HL-60 (cell line): Measurements from ENCODE around the gene EEF1AKMT3.
A peak's percentile ranks its signal among the peaks of the same experiment; 100 is the strongest.

Experiments
- DNase-seq, 2 experiments: peaks; one replicate each; pipeline ENCODE4 v3.0.0-alpha.2; 2010 to 2020; ENCODE audit warnings: low read depth in 1 of 2, low spot score in 1 of 2
- H3K27ac ChIP-seq: fragments of 250-450 bp; sonication (Bioruptor Pico); replicated peaks from 2 replicates; pipeline ENCODE4 v1.5.1; 2020; ENCODE audit warnings: mild to moderate bottlenecking, moderate library complexity
- H3K27me3 ChIP-seq: fragments of 250-450 bp; sonication (Bioruptor Pico); 2 replicates; pipeline ENCODE4 v1.5.1; 2021; ENCODE audit warnings: mild to moderate bottlenecking, moderate library complexity; ENCODE audit not compliant: insufficient read depth, poor library complexity, severe bottlenecking
- H3K4me3 ChIP-seq: replicated peaks from 2 replicates; pipeline ENCODE4 v1.5.1; 2011; ENCODE audit warnings: mild to moderate bottlenecking, control low read depth, low read length; ENCODE audit not compliant: insufficient read depth
- GABPA ChIP-seq: IDR thresholded peaks from 2 replicates; pipeline ENCODE4 v1.6.1; 2012; ENCODE audit warnings: low read depth
- POLR2AphosphoS5 ChIP-seq: IDR thresholded peaks from 2 replicates; pipeline ENCODE4 v1.6.1; 2012; ENCODE audit warnings: low read depth
- SPI1 ChIP-seq: IDR thresholded peaks from 2 replicates; pipeline ENCODE4 v1.6.1; 2012; ENCODE audit warnings: low read depth, mild to moderate bottlenecking, borderline replicate concordance
- TF ChIP-seq, protein P1 (sequence below): IDR thresholded peaks from one replicate; pipeline ENCODE4 v1.5.1; 2011; ENCODE audit warnings: low read length, control low read depth, inconsistent platforms; ENCODE audit not compliant: insufficient read depth
- TF ChIP-seq, protein P2 (sequence below): IDR thresholded peaks from 2 replicates; pipeline ENCODE4 v1.6.1; 2012; ENCODE audit warnings: low read depth; ENCODE audit not compliant: insufficient replicate concordance

The EEF1AKMT3 gene

DNA sequence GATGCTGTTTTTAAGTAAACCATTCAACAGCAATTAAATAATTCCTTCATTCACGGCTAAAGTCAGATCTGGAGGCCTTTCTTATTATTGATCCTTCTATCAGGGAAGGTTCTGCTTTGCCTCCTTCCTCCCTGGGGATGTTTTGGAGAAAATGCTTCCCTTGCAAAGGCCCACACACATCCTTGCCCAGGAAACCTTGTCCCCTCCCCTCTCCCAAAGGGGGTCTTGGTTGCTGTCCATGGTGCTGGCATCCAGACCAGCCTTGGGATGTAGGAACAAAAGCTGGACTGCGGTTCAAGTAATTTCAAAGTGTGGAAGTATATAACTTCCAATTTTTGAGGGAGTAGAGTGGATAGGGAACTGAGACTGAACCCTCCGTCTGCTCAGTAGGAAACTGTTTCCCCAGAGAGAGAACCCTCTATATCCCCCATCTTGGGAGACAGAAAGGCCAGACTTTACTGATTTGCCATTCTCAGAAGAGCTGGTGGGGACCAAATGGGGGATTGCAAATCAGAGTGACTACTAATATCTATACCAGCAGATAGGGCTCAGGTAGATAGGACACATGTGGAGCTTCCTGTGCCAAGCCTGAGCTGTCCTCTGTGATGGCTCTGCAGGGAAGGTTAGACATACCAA lies 11.9 kb upstream of the EEF1AKMT3 start:
- H3K27me3 ChIP-seq: peaks cover 15% of the 10 kb centered on the region
- no peak overlapping the region for H3K27ac ChIP-seq
- TF ChIP-seq, protein P1, sequence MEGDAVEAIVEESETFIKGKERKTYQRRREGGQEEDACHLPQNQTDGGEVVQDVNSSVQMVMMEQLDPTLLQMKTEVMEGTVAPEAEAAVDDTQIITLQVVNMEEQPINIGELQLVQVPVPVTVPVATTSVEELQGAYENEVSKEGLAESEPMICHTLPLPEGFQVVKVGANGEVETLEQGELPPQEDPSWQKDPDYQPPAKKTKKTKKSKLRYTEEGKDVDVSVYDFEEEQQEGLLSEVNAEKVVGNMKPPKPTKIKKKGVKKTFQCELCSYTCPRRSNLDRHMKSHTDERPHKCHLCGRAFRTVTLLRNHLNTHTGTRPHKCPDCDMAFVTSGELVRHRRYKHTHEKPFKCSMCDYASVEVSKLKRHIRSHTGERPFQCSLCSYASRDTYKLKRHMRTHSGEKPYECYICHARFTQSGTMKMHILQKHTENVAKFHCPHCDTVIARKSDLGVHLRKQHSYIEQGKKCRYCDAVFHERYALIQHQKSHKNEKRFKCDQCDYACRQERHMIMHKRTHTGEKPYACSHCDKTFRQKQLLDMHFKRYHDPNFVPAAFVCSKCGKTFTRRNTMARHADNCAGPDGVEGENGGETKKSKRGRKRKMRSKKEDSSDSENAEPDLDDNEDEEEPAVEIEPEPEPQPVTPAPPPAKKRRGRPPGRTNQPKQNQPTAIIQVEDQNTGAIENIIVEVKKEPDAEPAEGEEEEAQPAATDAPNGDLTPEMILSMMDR: no peak
- TF ChIP-seq, protein P2, sequence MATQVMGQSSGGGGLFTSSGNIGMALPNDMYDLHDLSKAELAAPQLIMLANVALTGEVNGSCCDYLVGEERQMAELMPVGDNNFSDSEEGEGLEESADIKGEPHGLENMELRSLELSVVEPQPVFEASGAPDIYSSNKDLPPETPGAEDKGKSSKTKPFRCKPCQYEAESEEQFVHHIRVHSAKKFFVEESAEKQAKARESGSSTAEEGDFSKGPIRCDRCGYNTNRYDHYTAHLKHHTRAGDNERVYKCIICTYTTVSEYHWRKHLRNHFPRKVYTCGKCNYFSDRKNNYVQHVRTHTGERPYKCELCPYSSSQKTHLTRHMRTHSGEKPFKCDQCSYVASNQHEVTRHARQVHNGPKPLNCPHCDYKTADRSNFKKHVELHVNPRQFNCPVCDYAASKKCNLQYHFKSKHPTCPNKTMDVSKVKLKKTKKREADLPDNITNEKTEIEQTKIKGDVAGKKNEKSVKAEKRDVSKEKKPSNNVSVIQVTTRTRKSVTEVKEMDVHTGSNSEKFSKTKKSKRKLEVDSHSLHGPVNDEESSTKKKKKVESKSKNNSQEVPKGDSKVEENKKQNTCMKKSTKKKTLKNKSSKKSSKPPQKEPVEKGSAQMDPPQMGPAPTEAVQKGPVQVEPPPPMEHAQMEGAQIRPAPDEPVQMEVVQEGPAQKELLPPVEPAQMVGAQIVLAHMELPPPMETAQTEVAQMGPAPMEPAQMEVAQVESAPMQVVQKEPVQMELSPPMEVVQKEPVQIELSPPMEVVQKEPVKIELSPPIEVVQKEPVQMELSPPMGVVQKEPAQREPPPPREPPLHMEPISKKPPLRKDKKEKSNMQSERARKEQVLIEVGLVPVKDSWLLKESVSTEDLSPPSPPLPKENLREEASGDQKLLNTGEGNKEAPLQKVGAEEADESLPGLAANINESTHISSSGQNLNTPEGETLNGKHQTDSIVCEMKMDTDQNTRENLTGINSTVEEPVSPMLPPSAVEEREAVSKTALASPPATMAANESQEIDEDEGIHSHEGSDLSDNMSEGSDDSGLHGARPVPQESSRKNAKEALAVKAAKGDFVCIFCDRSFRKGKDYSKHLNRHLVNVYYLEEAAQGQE: peak; percentile 94
- no peak for TF ChIP-seq GABPA
- H3K4me3 ChIP-seq: no peak overlapping the region
- DNase-seq: no peak

DNA sequence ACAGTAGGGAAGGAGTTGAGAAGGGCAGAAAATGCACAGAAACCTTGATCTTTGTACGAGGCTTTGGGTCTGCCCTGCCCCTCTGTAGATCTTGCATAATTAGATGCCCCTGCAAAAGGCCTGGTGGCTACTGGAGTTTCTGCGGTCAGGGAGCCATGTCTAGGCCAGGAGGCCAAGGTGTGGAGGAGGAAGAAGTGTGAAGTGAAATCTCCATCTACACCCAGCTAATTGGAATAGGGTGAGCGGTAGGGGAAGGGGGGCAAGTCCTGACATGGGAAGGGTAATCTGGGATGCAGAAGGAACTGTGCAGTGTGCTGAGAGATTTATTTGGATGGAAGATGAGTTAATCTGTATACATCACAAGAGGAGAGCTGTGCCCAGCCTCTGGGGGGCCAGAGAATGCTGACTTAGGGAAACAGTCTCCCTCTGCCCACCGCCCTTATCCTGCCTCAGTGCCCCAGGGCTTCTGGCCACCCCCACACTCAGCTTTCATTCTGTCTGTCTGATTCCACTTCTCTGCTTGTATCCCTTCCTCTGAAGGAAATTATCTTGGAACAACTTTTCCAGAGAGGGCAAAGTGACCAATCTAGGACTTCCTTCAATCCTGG lies 10.9 kb upstream of the EEF1AKMT3 start:
- Histone ChIP-seq H3K27me3 (peaks cover 25% of the 10 kb centered on the region), H3K4me3 (no peak overlapping the region), H3K27ac (no peak overlapping the region)
- no peak for DNase-seq
- TF ChIP-seq, protein P2: no peak
- TF ChIP-seq POLR2AphosphoS5: no peak
- TF ChIP-seq, protein P1: no peak
- TF ChIP-seq GABPA: no peak
- no peak for TF ChIP-seq SPI1

DNA sequence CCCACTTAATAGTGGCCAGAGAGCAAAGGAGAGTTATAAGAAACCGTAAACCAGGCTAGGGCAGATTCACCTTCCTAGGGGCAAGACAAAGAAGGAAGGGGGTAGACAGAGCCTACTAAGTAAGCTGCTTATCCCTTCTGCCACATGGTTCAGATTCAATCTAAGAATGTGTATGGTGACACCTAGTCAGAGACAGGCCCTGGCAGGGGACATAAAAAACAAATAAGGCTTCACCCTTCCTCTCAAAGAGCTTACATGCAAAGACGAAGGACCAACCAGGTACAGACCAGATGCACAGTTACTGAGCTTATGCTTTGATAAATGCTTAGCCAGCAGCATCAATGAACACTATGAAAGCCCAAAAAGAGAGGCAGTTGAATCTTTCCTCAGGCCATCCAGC lies 10.0 kb upstream of the EEF1AKMT3 start:
- Histone ChIP-seq H3K27me3 (peaks cover 31% of the 10 kb centered on the region), H3K27ac (no peak overlapping the region), H3K4me3 (no peak overlapping the region)
- TF ChIP-seq, protein P2: no peak
- TF ChIP-seq GABPA (no peak), SPI1 (no peak)
- TF ChIP-seq, protein P1: no peak
- no peak for DNase-seq
